Neural cell (in vitro differentiated cells): ENCODE measurements around the gene RING1. TPM values are rescaled to one million over a fixed set of nuclear protein-coding genes. Genes with fewer than 3 reads are reported as not detected.

ENCODE experiments used
- H2AFZ ChIP-seq: fragments of 200-600, 300-800 bp; sonication (generic), shearing (Covaris generic); 2 replicates; pipeline ENCODE4 v1.6.0; 2014; ENCODE audit warnings: low read depth, mild to moderate bottlenecking, antibody characterized with exemption, low read length, moderate library complexity
- H3F3A ChIP-seq: fragments of 200-600 bp; shearing (Covaris generic); 2 replicates; pipeline ENCODE4 v1.6.1; 2016; ENCODE audit warnings: mild to moderate bottlenecking, moderate library complexity, mixed read lengths, antibody characterized with exemption, low read length; ENCODE audit not compliant: insufficient read depth, poor library complexity, severe bottlenecking
- H3K27ac ChIP-seq: fragments of 200-600, 300-800 bp; sonication (generic), shearing (Covaris generic); 2 replicates; pipeline ENCODE4 v1.5.1; 2014; ENCODE audit warnings: mild to moderate bottlenecking, low read length, moderate library complexity
- H3K27me3 ChIP-seq: fragments of 300-800, 200-600 bp; sonication (generic), shearing (Covaris generic); 2 replicates; pipeline ENCODE4 v1.6.0; 2014; ENCODE audit warnings: mild to moderate bottlenecking, low read depth, low read length, moderate library complexity; ENCODE audit not compliant: insufficient read depth
- H3K36me3 ChIP-seq: fragments of 300-800, 200-600 bp; sonication (generic), shearing (Covaris generic); 2 replicates; pipeline ENCODE4 v1.5.1; 2014; ENCODE audit warnings: mild to moderate bottlenecking, antibody characterized with exemption, low read length, moderate library complexity; ENCODE audit not compliant: insufficient read depth
- H3K4me2 ChIP-seq: fragments of 300-800, 200-600 bp; sonication (generic), shearing (Covaris generic); 2 replicates; pipeline ENCODE4 v1.6.0; 2014; ENCODE audit warnings: mild to moderate bottlenecking, low read length
- H3K4me3 ChIP-seq: fragments of 300-800, 200-600 bp; sonication (generic), shearing (Covaris generic); 2 replicates; pipeline ENCODE4 v1.5.1; 2014; ENCODE audit warnings: mild to moderate bottlenecking, low read length, moderate library complexity
- H3K79me2 ChIP-seq: fragments of 200-600 bp; shearing (Covaris generic); replicated peaks from 2 replicates; pipeline ENCODE4 v1.6.0; 2014; ENCODE audit warnings: mild to moderate bottlenecking, low read length, moderate library complexity; ENCODE audit not compliant: insufficient read depth
- H3K9ac ChIP-seq: fragments of 300-800, 200-600 bp; sonication (generic), shearing (Covaris generic); 2 replicates; pipeline ENCODE4 v1.6.1; 2016; ENCODE audit warnings: mild to moderate bottlenecking, low read length, mixed read lengths
- H3K9me2 ChIP-seq: fragments of 200-600 bp; shearing (Covaris generic); 2 replicates; pipeline ENCODE4 v1.6.1; 2016; ENCODE audit warnings: mild to moderate bottlenecking, low read length, mixed read lengths; ENCODE audit not compliant: insufficient read depth
- H3K9me3 ChIP-seq: fragments of 200-600, 300-800 bp; sonication (generic), shearing (Covaris generic); 2 replicates; pipeline ENCODE4 v1.6.1; 2016; ENCODE audit warnings: mild to moderate bottlenecking, mixed run types, low read length, moderate library complexity, mixed read lengths
- H4K20me1 ChIP-seq: fragments of 200-600 bp; shearing (Covaris generic); 2 replicates; pipeline ENCODE4 v1.6.1; 2016; ENCODE audit warnings: mild to moderate bottlenecking, mixed run types; ENCODE audit not compliant: insufficient read depth
- EP300 ChIP-seq: fragments of 450-650 bp; conservative IDR thresholded peaks from 2 replicates; pipeline ENCODE4 v1.6.1; 2014; ENCODE audit warnings: antibody characterized with exemption, mild to moderate bottlenecking, moderate library complexity; ENCODE audit not compliant: poor library complexity, severe bottlenecking
- EZH2 ChIP-seq: fragments of 200-600, 300-800 bp; shearing (Covaris generic), sonication (generic); IDR thresholded peaks from 2 replicates; pipeline ENCODE4 v1.6.1; 2014; ENCODE audit warnings: antibody characterized with exemption, low read length, borderline replicate concordance, mild to moderate bottlenecking; ENCODE audit not compliant: insufficient read depth, poor library complexity, severe bottlenecking
- MXI1 ChIP-seq: fragments of 450-650 bp; conservative IDR thresholded peaks from 2 replicates; pipeline ENCODE4 v1.6.1; 2014; ENCODE audit warnings: antibody characterized with exemption, mild to moderate bottlenecking; ENCODE audit not compliant: poor library complexity, severe bottlenecking
- POLR2AphosphoS5 ChIP-seq: IDR thresholded peaks from 2 replicates; pipeline ENCODE4 v1.6.1; 2012
- RAD21 ChIP-seq: fragments of 450-650 bp; conservative IDR thresholded peaks from 2 replicates; pipeline ENCODE4 v1.6.1; 2014; ENCODE audit warnings: antibody characterized with exemption, mild to moderate bottlenecking, moderate library complexity
- REST ChIP-seq: IDR thresholded peaks from 2 replicates; pipeline ENCODE4 v1.6.1; 2012; ENCODE audit warnings: borderline replicate concordance
- SMC3 ChIP-seq: fragments of 450-650 bp; conservative IDR thresholded peaks from 2 replicates; pipeline ENCODE4 v1.6.1; 2014; ENCODE audit warnings: antibody characterized with exemption, mild to moderate bottlenecking, moderate library complexity; ENCODE audit not compliant: poor library complexity
- TAF1 ChIP-seq: IDR thresholded peaks from 2 replicates; pipeline ENCODE4 v1.6.1; 2012; ENCODE audit warnings: low read depth
- polyA plus RNA-seq: library from polyadenylated mRNA; depleted of rRNA; stranded (reverse); fragments of >200 nt; gene quantifications from 2 replicates; pipeline ENCODE4 v1.2.3, GENCODE V29; 2014
- TF ChIP-seq, protein P1 (sequence below): fragments of 450-650 bp; IDR thresholded peaks from 2 replicates; pipeline ENCODE4 v1.5.1; 2014; ENCODE audit warnings: antibody characterized with exemption, mild to moderate bottlenecking, moderate library complexity; ENCODE audit not compliant: poor library complexity, severe bottlenecking

RING1 gene
- polyA plus RNA-seq, 1 donor from 2014 or later: 107 TPM

GRCh38 chr6:33173535-33174180, 34.6 kb upstream of the RING1 start:
- Histone ChIP-seq H3F3A (no peaks in the 10 kb centered on the region), H3K9ac (no peak overlapping the region), H3K4me3 (no peak overlapping the region), H3K9me3 (no peaks in the 10 kb centered on the region), H3K36me3 (no peaks in the 10 kb centered on the region), H3K27ac (no peak overlapping the region), H2AFZ (no peak overlapping the region), H3K4me2 (no peak overlapping the region), H3K79me2 (no peaks in the 10 kb centered on the region), H3K27me3 (no peaks in the 10 kb centered on the region), H4K20me1 (no peaks in the 10 kb centered on the region), H3K9me2 (no peaks in the 10 kb centered on the region)
- no peak for TF ChIP-seq SMC3

- no peaks in the 10 kb centered on the region for H3K9me3 ChIP-seq
- no peaks in the 10 kb centered on the region for H3K79me2 ChIP-seq
- no peak overlapping the region for H3K4me2 ChIP-seq
- no peaks in the 10 kb centered on the region for H3F3A ChIP-seq
- H2AFZ ChIP-seq: no peak overlapping the region
- H3K27ac ChIP-seq: no peak overlapping the region
- H4K20me1 ChIP-seq: no peaks in the 10 kb centered on the region
- H3K27me3 ChIP-seq: no peaks in the 10 kb centered on the region
- H3K9me2 ChIP-seq: no peaks in the 10 kb centered on the region
- H3K36me3 ChIP-seq: no peaks in the 10 kb centered on the region
- no peak for TF ChIP-seq TAF1
- TF ChIP-seq EZH2: no peak
- TF ChIP-seq SMC3: no peak
- no peak for TF ChIP-seq RAD21
- TF ChIP-seq, protein P1, sequence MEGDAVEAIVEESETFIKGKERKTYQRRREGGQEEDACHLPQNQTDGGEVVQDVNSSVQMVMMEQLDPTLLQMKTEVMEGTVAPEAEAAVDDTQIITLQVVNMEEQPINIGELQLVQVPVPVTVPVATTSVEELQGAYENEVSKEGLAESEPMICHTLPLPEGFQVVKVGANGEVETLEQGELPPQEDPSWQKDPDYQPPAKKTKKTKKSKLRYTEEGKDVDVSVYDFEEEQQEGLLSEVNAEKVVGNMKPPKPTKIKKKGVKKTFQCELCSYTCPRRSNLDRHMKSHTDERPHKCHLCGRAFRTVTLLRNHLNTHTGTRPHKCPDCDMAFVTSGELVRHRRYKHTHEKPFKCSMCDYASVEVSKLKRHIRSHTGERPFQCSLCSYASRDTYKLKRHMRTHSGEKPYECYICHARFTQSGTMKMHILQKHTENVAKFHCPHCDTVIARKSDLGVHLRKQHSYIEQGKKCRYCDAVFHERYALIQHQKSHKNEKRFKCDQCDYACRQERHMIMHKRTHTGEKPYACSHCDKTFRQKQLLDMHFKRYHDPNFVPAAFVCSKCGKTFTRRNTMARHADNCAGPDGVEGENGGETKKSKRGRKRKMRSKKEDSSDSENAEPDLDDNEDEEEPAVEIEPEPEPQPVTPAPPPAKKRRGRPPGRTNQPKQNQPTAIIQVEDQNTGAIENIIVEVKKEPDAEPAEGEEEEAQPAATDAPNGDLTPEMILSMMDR: no peak
- no peak overlapping the region for H3K4me3 ChIP-seq
- no peak overlapping the region for H3K9ac ChIP-seq
Observed at GRCh38 chr6:33174784-33175183, 33.5 kb upstream of the RING1 start.

DNA sequence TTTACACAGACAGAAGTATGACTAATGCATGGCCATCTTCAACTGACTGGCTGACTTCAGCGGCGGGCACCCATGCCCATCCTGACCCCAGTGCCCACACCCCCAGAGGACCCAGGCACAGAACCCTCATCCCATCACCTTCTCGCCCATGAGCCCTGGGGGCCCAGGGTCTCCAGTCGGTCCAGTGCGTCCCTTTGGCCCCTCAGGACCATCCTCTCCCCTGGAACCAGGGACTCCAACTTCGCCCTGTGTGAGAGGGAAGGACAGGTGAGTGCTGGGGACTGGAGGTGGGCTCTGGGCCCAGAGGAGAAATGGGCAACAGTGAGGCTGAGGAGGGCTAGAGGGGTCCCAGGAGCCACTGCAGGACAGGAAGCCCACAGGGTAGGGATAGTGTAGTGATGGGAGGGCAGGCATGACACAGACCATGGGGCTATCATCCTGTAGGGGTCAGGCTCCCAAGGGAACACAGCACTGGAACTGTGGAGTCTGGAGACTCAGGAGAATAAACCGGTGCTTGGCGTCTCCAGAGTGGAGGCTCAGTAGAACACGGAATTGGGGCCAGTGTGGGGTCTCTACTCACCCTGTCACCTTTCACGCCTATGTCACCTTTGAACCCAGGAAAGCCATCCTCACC, 32.7 kb upstream of the RING1 start:
- H3K9ac ChIP-seq: no peak overlapping the region
- H4K20me1 ChIP-seq: no peaks in the 10 kb centered on the region
- TF ChIP-seq, protein P1: no peak
- TF ChIP-seq REST (no peak), TAF1 (no peak), SMC3 (no peak), RAD21 (no peak), POLR2AphosphoS5 (no peak), EP300 (no peak), MXI1 (no peak), EZH2 (no peak)
- H3K27ac ChIP-seq: no peak overlapping the region
- no peaks in the 10 kb centered on the region for H3K79me2 ChIP-seq
- no peaks in the 10 kb centered on the region for H3K36me3 ChIP-seq
- no peak overlapping the region for H2AFZ ChIP-seq
- no peaks in the 10 kb centered on the region for H3K27me3 ChIP-seq
- no peaks in the 10 kb centered on the region for H3F3A ChIP-seq
- H3K9me2 ChIP-seq: no peaks in the 10 kb centered on the region
- no peak overlapping the region for H3K4me2 ChIP-seq
- no peak overlapping the region for H3K4me3 ChIP-seq
- no peaks in the 10 kb centered on the region for H3K9me3 ChIP-seq
